Spleen (tissue), 11 donors: ENCODE measurements around the gene STRA8. TPM values are rescaled to one million over a fixed set of nuclear protein-coding genes. Genes with fewer than 3 reads are reported as not detected.
A peak's percentile ranks its signal among the peaks of the same experiment; 100 is the strongest.
"Not testable (repeated sequence)": the region's sequence is repeated elsewhere in the genome, so short reads cannot be mapped to it uniquely, and the experiment has no call there.

ENCODE experiments used
- DNase-seq: peaks from one replicate; pipeline ENCODE4 v3.0.0-alpha.2; 2020
- H3K27ac ChIP-seq, 8 donors: fragments of 200-600 bp; sonication (generic) in 7 of 8; 1 replicate in 4 of 8; 2 replicates in 4 of 8; pipeline versions ENCODE4 v1.5.0 to v1.8.0; 2016 to 2021; ENCODE audit warnings: inconsistent platforms in 4 of 8, mild to moderate bottlenecking in 4 of 8, moderate library complexity in 1 of 8
- H3K27me3 ChIP-seq, 7 donors: fragments of 200-600 bp; sonication (generic) in 6 of 7; replicated peaks in 1 of 7; 1 replicate in 4 of 7; 2 replicates in 3 of 7; pipeline versions ENCODE4 v1.5.0 to v1.8.0; 2016 to 2021; ENCODE audit warnings: inconsistent platforms in 3 of 7, mild to moderate bottlenecking in 1 of 7
- H3K36me3 ChIP-seq, 6 donors: fragments of 200-600 bp; sonication (generic) in 5 of 6; 1 replicate in 4 of 6; 2 replicates in 2 of 6; pipeline versions ENCODE4 v1.5.0 to v1.8.0; 2016 to 2021; ENCODE audit warnings: inconsistent platforms in 2 of 6
- H3K4me1 ChIP-seq, 6 donors: fragments of 200-600 bp; sonication (generic) in 5 of 6; 1 replicate in 3 of 6; 2 replicates in 3 of 6; pipeline versions ENCODE4 v1.5.0 to v1.8.0; 2016 to 2021; ENCODE audit warnings: inconsistent platforms in 3 of 6
- H3K4me3 ChIP-seq, 8 donors: fragments of 200-600 bp; sonication (generic) in 7 of 8; 1 replicate in 4 of 8; 2 replicates in 4 of 8; pipeline versions ENCODE4 v1.5.0 to v1.8.0; 2016 to 2021; ENCODE audit warnings: inconsistent platforms in 4 of 8, mild to moderate bottlenecking in 4 of 8, moderate library complexity in 2 of 8
- H3K9me3 ChIP-seq, 8 donors: fragments of 200-600 bp; sonication (generic) in 7 of 8; 1 replicate in 4 of 8; 2 replicates in 4 of 8; pipeline versions ENCODE4 v1.5.0 to v1.8.0; 2016 to 2021; ENCODE audit warnings: inconsistent platforms in 4 of 8
- POLR2A ChIP-seq, 3 donors: fragments of 450-650 bp; IDR thresholded peaks; one replicate each; pipeline ENCODE4 v1.5.1; 2017; ENCODE audit warnings: antibody characterized with exemption in 3 of 3, mild to moderate bottlenecking in 1 of 3
- POLR2AphosphoS5 ChIP-seq, 3 donors: sonication (generic); formaldehyde crosslinking; IDR thresholded peaks; one replicate each; pipeline ENCODE4 v1.5.1; 2017; ENCODE audit warnings: antibody characterized with exemption in 3 of 3
- WGBS, 5 donors: extraction: QIAGEN DNeasy Blood & Tissue Kit in 3 of 5; methylation state at CpG; one replicate each; pipeline versions ENCODE4 v1.1.5 to v1.1.7; 2013 to 2018; 5-methylcytosine and 5-hydroxymethylcytosine counted together
- intact Hi-C: fragments of 100-400 bp; cut with DNase I; formaldehyde crosslinking; loops from one replicate; pipeline ENCODE4 v1.15.0; 2023; ENCODE audit warnings: low total_unique reads
- polyA plus RNA-seq, 3 donors: library from polyadenylated mRNA; stranded (reverse); fragments of 200-250 nt; gene quantifications; one replicate each; pipeline ENCODE4 v1.2.1, GENCODE V29; 2013
- total RNA-seq, 7 donors: library from RNA; depleted of rRNA in 3 of 7; stranded (reverse); fragments of >200 nt in 3 of 7; fragmentation: NEBNext Ultra II Directional in 4 of 7; extraction: Animal tissue kit (Norgen Biotek cat#: 25700) in 4 of 7; gene quantifications; one replicate each; pipeline versions ENCODE4 v1.1.0 to v1.2.1, GENCODE V29; 2016 to 2021
- TF ChIP-seq, protein P1 (sequence below), 11 experiments: fragments of 200-600 bp in 7 of 11; fragments of 450-650 bp in 4 of 11; sonication (generic) in 4 of 11; IDR thresholded peaks in 8 of 11; conservative IDR thresholded peaks in 3 of 11; 1 replicate in 7 of 11; 2 replicates in 4 of 11; pipeline versions ENCODE4 v1.4.0 to v1.8.0; 2016 to 2021; ENCODE audit warnings: antibody characterized with exemption in 11 of 11, inconsistent platforms in 4 of 11, mild to moderate bottlenecking in 1 of 11
- donor health status: healthy with polysubstance abuse.
- donor health status: DM: no; HTN: no; CAD: no; lungs with moderate emphysema.
- donor health status: DM: no; HTN: no; CAD: no.
- donor health status: Bipolar disorder and iron deficiency.
- donor health status: healthy.
- donor health status: DM: no; HTN: no; CAD: no.
- donor health status: DM: yes; HTN: yes; CAD: no.

The STRA8 gene
- total and polyA plus RNA-seq, 10 donors, result not detected

DNA sequence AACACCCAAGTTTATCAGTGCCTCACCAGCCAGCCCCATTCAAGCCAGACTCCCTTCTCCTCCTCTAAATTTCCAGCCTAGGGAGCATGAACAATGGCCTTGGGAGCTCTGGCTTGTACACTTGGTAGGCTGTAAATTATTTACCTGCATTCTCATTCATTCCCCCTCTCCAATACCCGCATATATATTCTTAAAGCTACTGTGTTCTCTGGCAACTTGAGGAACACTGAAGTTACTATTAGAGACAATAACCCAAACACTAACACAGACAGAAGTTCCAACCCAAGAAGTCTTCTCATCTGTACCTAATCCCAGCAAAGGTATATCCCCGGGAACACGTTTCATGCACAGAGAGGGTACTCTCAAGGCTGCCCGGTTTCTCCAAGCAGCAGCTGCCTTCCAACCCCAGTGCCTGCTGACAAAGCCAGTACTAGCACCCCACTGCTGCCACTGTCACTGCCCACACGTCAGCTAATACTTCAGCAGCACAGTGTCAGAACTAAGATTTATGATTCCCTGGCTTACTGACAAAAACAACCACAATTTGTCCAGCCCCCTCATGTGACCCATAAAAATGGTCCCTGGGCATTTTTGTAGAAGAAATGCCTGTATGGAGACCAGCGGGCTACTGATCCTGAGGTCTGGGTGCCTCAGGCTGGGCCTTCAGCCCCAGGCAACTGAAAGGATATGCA, 25.4 kb upstream of the STRA8 start:
- intact Hi-C loops, result no loop called here
- WGBS, 5 donors, result 68 to 83% (median 76%) methylated on average over 6 of the region's 6 CpGs
- DNase-seq, result no peak
- H3K36me3 ChIP-seq, result peaks cover 0 to 30% (median 20%) of the 10 kb centered on the region in 6 donors
- H3K4me1 ChIP-seq, result peaks cover 25 to 68% (median 43%) of the 10 kb centered on the region in 6 donors
- no peaks in the 10 kb centered on the region for H3K9me3 ChIP-seq
- no peak overlapping the region for H3K4me3 ChIP-seq
- peak overlapping the region in 2 of 8 donors; percentile 17 to 34 for H3K27ac ChIP-seq
- no peaks in the 10 kb centered on the region for H3K27me3 ChIP-seq
- TF ChIP-seq POLR2A (IDR thresholded peaks at IDR 0.05), result no peak
- TF ChIP-seq, protein P1, sequence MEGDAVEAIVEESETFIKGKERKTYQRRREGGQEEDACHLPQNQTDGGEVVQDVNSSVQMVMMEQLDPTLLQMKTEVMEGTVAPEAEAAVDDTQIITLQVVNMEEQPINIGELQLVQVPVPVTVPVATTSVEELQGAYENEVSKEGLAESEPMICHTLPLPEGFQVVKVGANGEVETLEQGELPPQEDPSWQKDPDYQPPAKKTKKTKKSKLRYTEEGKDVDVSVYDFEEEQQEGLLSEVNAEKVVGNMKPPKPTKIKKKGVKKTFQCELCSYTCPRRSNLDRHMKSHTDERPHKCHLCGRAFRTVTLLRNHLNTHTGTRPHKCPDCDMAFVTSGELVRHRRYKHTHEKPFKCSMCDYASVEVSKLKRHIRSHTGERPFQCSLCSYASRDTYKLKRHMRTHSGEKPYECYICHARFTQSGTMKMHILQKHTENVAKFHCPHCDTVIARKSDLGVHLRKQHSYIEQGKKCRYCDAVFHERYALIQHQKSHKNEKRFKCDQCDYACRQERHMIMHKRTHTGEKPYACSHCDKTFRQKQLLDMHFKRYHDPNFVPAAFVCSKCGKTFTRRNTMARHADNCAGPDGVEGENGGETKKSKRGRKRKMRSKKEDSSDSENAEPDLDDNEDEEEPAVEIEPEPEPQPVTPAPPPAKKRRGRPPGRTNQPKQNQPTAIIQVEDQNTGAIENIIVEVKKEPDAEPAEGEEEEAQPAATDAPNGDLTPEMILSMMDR (IDR thresholded peaks at IDR 0.05 in 8 of 11, conservative IDR thresholded peaks at IDR 0.05 in 3 of 11), result no peak

DNA sequence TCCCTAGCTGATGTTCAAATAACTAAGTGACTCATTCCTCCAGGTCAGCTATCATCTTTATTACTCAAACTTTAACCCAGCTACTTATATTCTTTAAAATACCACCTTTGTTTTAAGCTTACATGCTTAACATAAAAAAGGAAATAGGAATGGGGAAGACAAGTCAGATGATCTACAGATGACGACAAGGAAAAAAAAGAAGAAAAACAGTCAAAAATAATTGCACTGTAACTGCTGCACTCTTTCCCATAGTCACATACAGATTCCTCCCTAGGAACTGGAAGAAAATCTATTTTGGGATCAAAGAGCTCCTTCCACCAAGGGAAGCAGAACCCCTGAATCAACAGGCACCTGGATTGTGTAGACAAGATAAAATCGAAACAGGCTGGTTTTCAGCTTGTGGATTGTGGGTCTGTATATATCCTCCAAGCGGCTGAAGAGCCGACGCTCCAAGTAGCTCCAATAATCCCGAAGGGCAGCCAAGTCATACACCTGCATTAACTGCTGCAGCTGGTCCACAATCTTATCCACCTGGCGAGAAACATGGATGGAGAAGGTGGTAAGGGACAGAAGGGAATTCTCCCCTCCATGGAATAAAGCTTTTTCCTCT, 24.3 kb upstream of the STRA8 start:
- Histone ChIP-seq H3K4me1 (peaks cover 25 to 64% (median 43%) of the 10 kb centered on the region in 6 donors), H3K36me3 (peaks cover 0 to 19% (median 12%) of the 10 kb centered on the region in 6 donors), H3K27me3 (no peaks in the 10 kb centered on the region), H3K9me3 (no peaks in the 10 kb centered on the region), H3K4me3 (peak overlapping the region in 1 of 8 donors; percentile 5), H3K27ac (no peak overlapping the region)
- 76 to 87% (median 86%) methylated on average over 7 of the region's 7 CpGs for WGBS, 5 donors
- TF ChIP-seq POLR2AphosphoS5 (IDR thresholded peaks at IDR 0.05) (no peak), POLR2A (IDR thresholded peaks at IDR 0.05) (no peak)
- TF ChIP-seq, protein P1 (IDR thresholded peaks at IDR 0.05 in 8 of 11, conservative IDR thresholded peaks at IDR 0.05 in 3 of 11), result no peak
- no peak for DNase-seq
- intact Hi-C loops, result no loop called here

DNA sequence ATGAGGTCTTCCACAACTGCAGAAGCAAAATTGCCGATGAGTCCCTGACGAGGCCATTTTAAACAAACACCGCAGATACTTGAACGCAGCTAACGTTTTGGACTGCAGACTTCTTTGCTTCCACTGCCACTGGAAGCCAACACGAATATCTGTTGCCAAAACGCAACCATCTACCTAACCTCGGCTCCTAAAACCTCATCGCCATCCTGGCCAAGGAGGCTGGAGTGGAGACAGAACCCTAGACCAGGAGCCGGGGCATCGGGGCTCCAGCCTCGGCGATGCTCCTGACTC, 22.8 kb upstream of the STRA8 start:
- WGBS, 5 donors, result 0 to 1% (median 0%) methylated on average over 11 to 13 of the region's 13 CpGs
- TF ChIP-seq, protein P1 (IDR thresholded peaks at IDR 0.05 in 8 of 11, conservative IDR thresholded peaks at IDR 0.05 in 3 of 11), result no peak
- TF ChIP-seq POLR2A (IDR thresholded peaks at IDR 0.05), result no peak
- no peak for TF ChIP-seq POLR2AphosphoS5 (IDR thresholded peaks at IDR 0.05)
- H3K27me3 ChIP-seq, result no peaks in the 10 kb centered on the region
- H3K27ac ChIP-seq, result peak overlapping the region; percentile 81 to 94 (median 90)
- H3K4me1 ChIP-seq, result peaks cover 25 to 55% (median 43%) of the 10 kb centered on the region in 6 donors
- intact Hi-C loops, result no loop called here
- peaks cover 0 to 4% (median 1%) of the 10 kb centered on the region in 6 donors for H3K36me3 ChIP-seq
- DNase-seq, result no peak
- H3K4me3 ChIP-seq, result peak overlapping the region; percentile 58 to 83 (median 78)
- no peaks in the 10 kb centered on the region for H3K9me3 ChIP-seq

DNA sequence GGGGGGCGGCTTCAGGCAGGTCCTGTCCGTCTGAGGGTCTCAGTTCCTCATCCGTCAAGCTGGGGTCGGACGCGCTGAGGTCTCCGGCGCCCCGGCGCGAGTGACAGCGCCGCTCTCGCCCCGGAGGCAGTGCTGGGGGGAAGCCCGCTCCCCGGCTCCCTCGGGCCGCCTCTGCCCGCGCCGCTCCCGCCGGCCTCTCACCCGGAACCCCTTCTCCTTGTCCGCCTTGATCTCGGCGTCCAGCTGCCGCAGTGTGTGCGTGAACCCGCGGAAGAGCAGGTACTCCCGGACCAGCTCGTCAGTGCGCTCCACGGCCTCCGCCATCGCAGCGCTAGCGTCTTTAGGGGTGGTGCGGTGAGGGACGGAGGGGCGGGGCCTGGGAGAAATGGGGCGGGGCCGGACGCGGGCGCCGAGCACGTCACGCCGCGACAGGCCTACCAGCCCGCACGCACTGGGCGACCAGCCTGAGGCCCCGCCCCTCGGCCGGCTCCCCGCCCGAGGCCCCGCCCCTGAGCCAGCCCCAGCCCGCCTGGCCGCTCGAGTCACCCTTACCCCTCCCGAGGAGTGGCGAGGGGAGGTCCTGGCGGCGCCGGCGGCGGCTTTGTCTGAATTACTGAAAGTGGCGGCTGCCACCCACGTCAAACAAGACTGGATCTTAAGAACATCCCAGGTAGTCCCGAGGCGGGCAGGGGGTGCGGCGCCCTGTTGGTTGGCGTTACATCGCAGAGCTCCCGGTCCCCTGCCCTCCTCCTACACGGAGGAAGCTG, 22.3 kb upstream of the STRA8 start, which contains the start of gene WDR91:
TSS of gene WDR91 (minus strand) at position 348 of the 767 bp plus-strand sequence. CDS start at position 324, 24 bp downstream.
- H3K4me1 ChIP-seq, result peaks cover 25 to 54% (median 43%) of the 10 kb centered on the region in 6 donors
- 0% methylated on average over 26 to 82 of the region's 82 CpGs for WGBS, 5 donors
- no peaks in the 10 kb centered on the region for H3K36me3 ChIP-seq

DNA sequence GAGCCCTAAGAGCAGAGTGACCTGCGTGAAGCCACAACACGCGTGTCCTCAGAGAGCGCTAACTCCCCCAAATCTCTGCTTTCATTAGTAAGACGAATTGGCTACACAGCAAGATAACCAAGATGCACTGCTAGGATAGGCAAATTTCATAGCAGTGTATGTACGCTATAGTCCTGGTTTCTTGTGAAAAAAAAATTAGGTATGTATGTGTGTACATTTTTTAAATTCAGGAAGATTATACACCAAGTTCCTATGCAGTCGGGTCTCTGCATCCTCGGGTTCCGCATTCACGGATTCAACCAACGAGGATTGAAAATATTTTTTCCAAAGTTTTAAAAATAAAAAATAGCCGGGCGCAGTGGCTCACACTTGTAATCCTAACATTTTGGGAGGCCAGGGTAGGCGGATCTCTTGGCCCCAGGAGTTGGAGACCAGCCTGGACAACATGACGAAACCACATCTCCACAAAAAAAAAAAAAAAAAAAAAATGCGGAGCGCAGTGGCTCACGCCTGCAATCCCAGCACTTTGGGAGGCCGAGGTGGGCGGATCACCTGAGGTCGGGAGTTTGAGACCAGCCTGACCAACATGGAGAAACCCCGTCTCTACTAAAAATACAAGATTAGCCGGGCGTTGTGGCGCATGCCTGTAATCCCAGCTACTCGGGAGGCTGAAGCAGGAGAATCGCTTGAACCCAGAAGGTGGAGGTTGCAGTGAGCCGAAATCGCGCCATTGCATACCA, 21.5 kb upstream of the STRA8 start:
- DNase-seq, intact Hi-C loops, H3K36me3 ChIP-seq, H3K27me3 ChIP-seq, H3K9me3 ChIP-seq: not testable (repeated sequence)
- H3K4me1 ChIP-seq, result peaks cover 23 to 46% (median 38%) of the 10 kb centered on the region in 6 donors
- H3K4me3 ChIP-seq, result peak overlapping the region; percentile 58 to 83 (median 78)
- WGBS, 5 donors, result 60 to 65% (median 63%) methylated on average over 30 of the region's 30 CpGs
- peak overlapping the region in 7 of 8 donors; percentile 87 to 94 (median 91) for H3K27ac ChIP-seq

More for the DNA sequence above, 22.3 kb upstream of the STRA8 start, which contains the start of gene WDR91:
- DNase-seq, result peak; percentile 100
- no peaks in the 10 kb centered on the region for H3K27me3 ChIP-seq
- peak in 2 of 3 donors; percentile 19 to 74 for TF ChIP-seq POLR2A (IDR thresholded peaks at IDR 0.05)
- TF ChIP-seq, protein P1 (IDR thresholded peaks at IDR 0.05 in 8 of 11, conservative IDR thresholded peaks at IDR 0.05 in 3 of 11), result peak in 3 of 11 experiments; percentile 7 to 37 (median 13)
- peak; percentile 94 to 97 (median 97) for TF ChIP-seq POLR2AphosphoS5 (IDR thresholded peaks at IDR 0.05)
- peak within 1 kb of the TSS; percentile 81 to 94 (median 90) for H3K27ac ChIP-seq
- H3K4me3 ChIP-seq, result peak within 1 kb of the TSS; percentile 58 to 83 (median 78)
- intact Hi-C loops, result no loop called here
- H3K9me3 ChIP-seq, result no peaks in the 10 kb centered on the region
